ACC112 (cell line): ENCODE data around the gene EOLA1.
"Not testable (repeated sequence)": the region's sequence is repeated elsewhere in the genome, so short reads cannot be mapped to it uniquely, and the experiment has no call there.

Source experiments
- H2AFZ ChIP-seq: fragments of 200-600 bp; sonication (generic); one replicate; pipeline ENCODE4 v1.6.0; 2017; ENCODE audit warnings: antibody characterized with exemption, low read length; ENCODE audit not compliant: unreplicated experiment
- H3K27ac ChIP-seq: fragments of 200-600 bp; sonication (generic); 2 replicates; pipeline ENCODE4 v1.5.1; 2014; ENCODE audit warnings: low read depth, mild to moderate bottlenecking, antibody characterized with exemption, low read length, moderate library complexity
- H3K27me3 ChIP-seq: fragments of 200-600 bp; sonication (generic); 2 replicates; pipeline ENCODE4 v1.6.1; 2014; ENCODE audit warnings: mild to moderate bottlenecking, antibody characterized with exemption, low read length, moderate library complexity, mixed read lengths; ENCODE audit not compliant: insufficient read depth
- H3K36me3 ChIP-seq: fragments of 200-600 bp; sonication (generic); 2 replicates; pipeline ENCODE4 v1.6.1; 2016; ENCODE audit warnings: mild to moderate bottlenecking, antibody characterized with exemption, low read length, moderate library complexity, mixed read lengths; ENCODE audit not compliant: insufficient read depth
- H3K4me1 ChIP-seq: fragments of 200-600 bp; sonication (generic); one replicate; pipeline ENCODE4 v1.6.1; 2016; ENCODE audit warnings: low read length, mixed read lengths; ENCODE audit not compliant: insufficient read depth, unreplicated experiment, control insufficient read depth
- H3K4me3 ChIP-seq: fragments of 200-600 bp; sonication (generic); 2 replicates; pipeline ENCODE4 v1.5.1; 2014; ENCODE audit warnings: mild to moderate bottlenecking, low read depth, low read length
- H3K79me2 ChIP-seq: fragments of 200-600 bp; sonication (generic); one replicate; pipeline ENCODE4 v1.6.0; 2016; ENCODE audit warnings: low read length; ENCODE audit not compliant: control insufficient read depth, unreplicated experiment, insufficient read depth

The EOLA1 gene

GRCh38 chrX:149540621-149541520 lies at the start of gene EOLA1:
Gene EOLA1, plus strand, starts transcription at chrX:149541012. Its CDS starts 4,619 bp downstream, at chrX:149545631.
- Histone ChIP-seq H3K79me2 (peaks cover 5% of the 10 kb centered on the region), H3K27me3 (no peaks in the 10 kb centered on the region), H3K4me3 (peak within 1 kb of the TSS; percentile 85), H3K4me1 (no peaks in the 10 kb centered on the region), H2AFZ (peak within 1 kb of the TSS; percentile 25), H3K36me3 (no peaks in the 10 kb centered on the region), H3K27ac (peak within 1 kb of the TSS; percentile 98)

GRCh38 chrX:149491812-149492211 lies 49.0 kb upstream of the EOLA1 start:
- Histone ChIP-seq H2AFZ (no peak overlapping the region), H3K36me3 (peaks cover 13% of the 10 kb centered on the region; the same call in 1 of the 2 replicates), H3K4me1 (peaks cover 33% of the 10 kb centered on the region), H3K79me2 (no peaks in the 10 kb centered on the region), H3K4me3 (no peak overlapping the region), H3K27ac (no peak overlapping the region), H3K27me3 (no peaks in the 10 kb centered on the region)

DNA sequence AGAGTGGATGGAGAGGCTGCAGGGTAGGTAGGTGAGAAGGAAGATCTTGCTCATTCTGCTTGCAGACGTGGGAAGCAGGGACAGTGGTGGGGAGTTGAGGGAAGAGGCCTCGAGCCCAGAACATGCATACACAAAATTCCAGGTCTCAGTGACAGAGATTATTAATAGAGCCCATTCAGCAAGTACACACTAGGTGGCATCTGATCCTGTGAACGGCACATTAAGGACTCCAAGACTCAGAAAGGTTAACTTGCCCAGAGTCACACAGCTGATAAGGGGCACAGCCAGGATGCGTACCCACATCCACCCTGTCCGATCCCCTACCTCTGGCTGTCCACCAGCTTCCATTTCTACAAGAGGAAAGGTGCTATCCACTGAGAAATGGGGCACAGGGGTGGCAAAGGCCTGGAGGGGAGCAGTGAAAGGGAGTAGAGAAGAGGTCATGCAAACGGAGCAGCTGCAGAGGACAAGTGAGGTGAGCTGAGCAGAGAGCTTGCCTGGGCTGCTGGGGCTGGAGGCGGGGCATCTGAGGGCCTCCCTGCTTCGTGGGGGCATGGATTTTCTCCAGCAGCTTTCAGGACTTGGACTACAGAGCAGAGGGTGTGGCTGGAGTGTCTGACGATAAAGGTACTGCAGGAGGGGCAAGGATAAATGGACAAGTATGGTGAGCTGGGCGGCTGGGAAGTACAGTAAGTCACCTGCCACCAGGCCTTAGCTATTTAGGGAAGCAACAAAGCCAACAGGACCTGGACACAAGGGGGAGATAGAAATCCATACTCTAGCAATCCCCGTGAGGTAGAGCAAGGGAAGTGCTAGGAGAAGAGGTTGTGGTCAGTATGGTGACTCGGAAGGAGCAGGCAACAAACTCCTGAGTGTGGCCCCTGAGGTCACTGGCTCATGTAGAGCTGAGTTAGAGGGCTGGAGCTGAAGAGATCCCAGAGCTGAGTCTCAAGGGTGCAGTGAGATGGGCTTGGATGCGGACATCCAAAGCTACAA lies 46.9 kb upstream of the EOLA1 start:
- Histone ChIP-seq H3K27me3 (no peaks in the 10 kb centered on the region), H3K79me2 (no peaks in the 10 kb centered on the region), H3K36me3 (peaks cover 13% of the 10 kb centered on the region; the same call in 1 of the 2 replicates), H3K4me1 (peaks cover 47% of the 10 kb centered on the region), H3K4me3 (no peak overlapping the region), H3K27ac (no peak overlapping the region), H2AFZ (no peak overlapping the region)

GRCh38 chrX:149494844-149495565 lies 45.8 kb upstream of the EOLA1 start:
- peaks cover 47% of the 10 kb centered on the region for H3K4me1 ChIP-seq
- peak overlapping the region; percentile 33; the same call in 1 of the 2 replicates for H3K4me3 ChIP-seq
- H3K27ac ChIP-seq: peak overlapping the region; percentile 76
- H2AFZ ChIP-seq: no peak overlapping the region
- H3K27me3 ChIP-seq: no peaks in the 10 kb centered on the region
- H3K36me3 ChIP-seq: peaks cover 13% of the 10 kb centered on the region; the same call in 1 of the 2 replicates
- H3K79me2 ChIP-seq: no peaks in the 10 kb centered on the region

DNA sequence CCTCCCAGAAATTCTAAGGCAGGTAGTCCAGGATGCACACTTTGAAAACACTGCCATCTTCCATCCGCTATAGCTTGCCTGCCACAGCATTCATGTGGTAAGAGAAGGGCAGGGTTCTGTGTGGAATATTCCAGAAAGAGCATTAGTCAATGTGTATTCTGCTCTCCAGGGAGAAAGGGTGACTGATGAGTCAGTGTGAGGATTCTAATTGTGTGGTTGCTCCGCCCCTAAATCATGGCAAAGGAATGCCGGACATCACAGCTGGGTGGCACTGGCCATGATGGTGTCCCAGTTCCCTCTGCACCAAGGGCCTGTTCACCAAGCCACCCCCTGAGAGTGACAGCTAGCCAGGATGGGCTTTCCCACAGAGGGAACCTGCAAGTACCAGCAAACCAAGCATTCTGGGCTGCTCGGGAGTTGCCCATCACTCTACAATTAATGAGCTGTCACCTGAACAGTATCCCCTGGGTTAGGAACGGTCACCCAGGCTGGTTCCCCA lies 45.2 kb upstream of the EOLA1 start:
- Histone ChIP-seq H3K79me2 (no peaks in the 10 kb centered on the region), H3K27me3 (no peaks in the 10 kb centered on the region), H3K4me3 (no peak overlapping the region; the same call in 1 of the 2 replicates), H2AFZ (no peak overlapping the region), H3K36me3 (peaks cover 13% of the 10 kb centered on the region; the same call in 1 of the 2 replicates), H3K27ac (peak overlapping the region; percentile 76), H3K4me1 (peaks cover 47% of the 10 kb centered on the region)

DNA sequence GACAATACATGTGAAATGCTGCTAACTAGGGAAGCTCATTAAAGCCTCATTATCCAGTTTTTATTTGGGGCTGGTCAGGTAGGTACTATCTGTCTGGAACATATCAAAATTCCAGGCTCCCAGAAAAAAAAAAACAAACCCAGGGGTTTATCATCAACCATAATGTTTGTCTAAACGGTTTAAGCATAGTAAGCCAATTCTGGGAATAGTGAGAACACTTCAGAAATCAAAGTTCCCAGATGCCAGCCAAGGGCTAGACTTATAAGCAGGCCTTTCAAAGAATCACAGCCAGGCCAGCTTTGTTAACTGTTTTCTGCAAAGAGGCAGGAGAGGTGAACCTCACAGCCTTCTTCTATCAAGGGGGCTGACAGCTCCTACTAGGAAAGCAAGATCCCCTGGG lies 43.8 kb upstream of the EOLA1 start:
- Histone ChIP-seq H2AFZ (no peak overlapping the region), H3K27me3 (no peaks in the 10 kb centered on the region), H3K4me1 (peaks cover 47% of the 10 kb centered on the region), H3K27ac (peak overlapping the region; percentile 58), H3K79me2 (no peaks in the 10 kb centered on the region), H3K4me3 (no peak overlapping the region), H3K36me3 (peaks cover 13% of the 10 kb centered on the region; the same call in 1 of the 2 replicates)

DNA sequence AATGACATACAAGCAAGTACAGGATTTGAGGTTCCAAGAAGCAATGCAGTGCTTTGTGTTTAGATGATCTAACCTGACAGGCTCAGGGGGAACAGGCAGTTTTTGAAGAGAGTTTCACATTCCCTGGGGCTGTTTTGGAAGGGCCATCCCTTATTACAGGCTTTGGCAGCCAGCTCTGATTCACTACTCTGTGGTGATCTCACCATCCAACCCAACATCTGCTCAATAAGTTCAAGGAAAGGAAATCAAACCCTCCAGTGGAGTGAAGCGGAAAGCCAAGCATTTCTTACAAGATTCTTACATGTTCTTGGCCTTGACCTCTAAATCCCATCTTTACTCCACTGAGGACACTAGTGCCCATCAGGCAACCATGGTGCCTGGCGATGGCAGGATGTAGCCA lies 43.2 kb upstream of the EOLA1 start:
- Histone ChIP-seq H3K27ac (peak overlapping the region; percentile 58), H2AFZ (no peak overlapping the region), H3K4me1 (peaks cover 47% of the 10 kb centered on the region), H3K27me3 (no peaks in the 10 kb centered on the region), H3K4me3 (no peak overlapping the region), H3K79me2 (no peaks in the 10 kb centered on the region), H3K36me3 (peaks cover 13% of the 10 kb centered on the region; the same call in 1 of the 2 replicates)

- Histone ChIP-seq H3K27ac (no peak overlapping the region), H3K27me3 (no peaks in the 10 kb centered on the region), H3K36me3 (peaks cover 13% of the 10 kb centered on the region; the same call in 1 of the 2 replicates), H2AFZ (no peak overlapping the region), H3K4me3 (no peak overlapping the region), H3K4me1 (peaks cover 47% of the 10 kb centered on the region), H3K79me2 (no peaks in the 10 kb centered on the region)
Observed at GRCh38 chrX:149498767-149499166, 42.0 kb upstream of the EOLA1 start.

DNA sequence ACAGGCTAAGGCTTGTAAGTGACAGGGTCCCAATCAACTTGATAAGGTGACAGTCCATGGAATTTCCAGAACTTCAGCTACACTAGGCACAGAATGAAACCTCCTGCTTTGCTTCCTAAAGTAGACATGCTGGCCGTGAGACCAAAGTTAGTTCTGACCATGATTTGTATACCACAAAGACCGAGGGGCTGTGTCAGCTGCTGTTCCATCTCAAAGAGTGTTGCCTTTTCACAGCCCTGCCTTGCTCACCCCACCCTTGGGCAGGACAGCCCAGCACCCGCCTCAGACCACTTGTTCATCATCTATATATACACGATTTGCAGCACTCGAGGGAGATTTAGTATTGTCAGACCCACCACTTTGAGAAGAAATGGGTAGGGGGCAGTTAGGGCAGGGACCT lies 41.0 kb upstream of the EOLA1 start:
- Histone ChIP-seq H3K4me3 (no peak overlapping the region), H3K27me3 (no peaks in the 10 kb centered on the region), H3K27ac (no peak overlapping the region), H3K79me2 (peaks cover 9% of the 10 kb centered on the region), H3K4me1 (peaks cover 37% of the 10 kb centered on the region), H2AFZ (no peak overlapping the region), H3K36me3 (peaks cover 9% of the 10 kb centered on the region; the same call in 1 of the 2 replicates)

DNA sequence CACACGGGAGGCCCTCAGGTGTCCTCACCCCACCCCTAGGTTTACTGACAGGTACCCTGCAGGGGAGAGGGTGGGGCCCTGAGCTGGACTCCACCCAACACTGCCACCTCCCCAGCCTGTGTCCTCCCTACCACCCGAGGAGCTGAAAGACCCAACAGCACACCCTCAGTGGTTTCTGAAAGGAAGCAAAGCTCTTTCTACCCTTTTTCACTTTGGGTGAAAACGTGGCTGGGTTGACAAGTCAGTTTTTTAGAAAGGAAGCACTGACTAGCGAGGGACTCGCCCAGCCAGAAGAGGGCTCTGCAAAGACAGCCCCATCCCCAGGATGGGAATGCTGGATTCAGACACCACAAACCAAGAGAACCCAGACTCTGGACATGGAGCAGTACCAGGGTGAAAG lies 37.9 kb upstream of the EOLA1 start:
- H3K36me3 ChIP-seq: not testable (repeated sequence)

More for the DNA sequence above, 37.9 kb upstream of the EOLA1 start:
- H3K27me3 ChIP-seq, H2AFZ ChIP-seq, H3K79me2 ChIP-seq, H3K4me3 ChIP-seq: not testable (repeated sequence)
- Histone ChIP-seq H3K27ac (peak overlapping the region; percentile 58), H3K4me1 (peaks cover 11% of the 10 kb centered on the region)
